Measurements from ENCODE around the gene OIT3. TPM values are rescaled to one million over a fixed set of nuclear protein-coding genes. Genes with fewer than 3 reads are reported as not detected.
"Not testable (repeated sequence)": the region's sequence is repeated elsewhere in the genome, so short reads cannot be mapped to it uniquely, and the experiment has no call there.

The OIT3 gene
- total and polyA plus RNA-seq, 2 of the 8 experiments (the other 6 are each of a cell fraction or from before 2014, with no cell fraction given) = not detected

- H3K4ac ChIP-seq (replicated peaks; ENCODE audit: insufficient read length, low read depth, low read length); H4K5ac ChIP-seq (ENCODE audit: insufficient read length, low read depth, low read length); H2BK120ac ChIP-seq (replicated peaks; ENCODE audit: low read depth, low read length); H3K14ac ChIP-seq (ENCODE audit: insufficient read length); H3K79me1 ChIP-seq (ENCODE audit: low read depth, low read length); H3K9ac ChIP-seq (replicated peaks in 1 of 4; ENCODE audit: extremely low read depth in 1 of 4, low read depth in 3 of 4, low read length in 3 of 4); H3K23me2 ChIP-seq (ENCODE audit: low read depth, low read length); H2AFZ ChIP-seq (ENCODE audit: low read length); H3K27me3 ChIP-seq (replicated peaks in 1 of 4; ENCODE audit: control insufficient read depth in 3 of 4, extremely low read depth in 1 of 4, insufficient read depth in 3 of 4, low read length in 3 of 4); H4K91ac ChIP-seq (replicated peaks; ENCODE audit: insufficient read length, low read length); H2BK15ac ChIP-seq (ENCODE audit: low read length); H2AK5ac ChIP-seq (ENCODE audit: low read depth, low read length); H3K23ac ChIP-seq (ENCODE audit: insufficient read length); H3K4me2 ChIP-seq (ENCODE audit: insufficient read depth in 1 of 2, low read depth in 2 of 2, low read length in 2 of 2); H3K79me2 ChIP-seq (ENCODE audit: control insufficient read depth in 1 of 2, insufficient read depth in 2 of 2, low read length in 2 of 2); DNase-seq (ENCODE audit: low read depth in 1 of 2, low spot score in 2 of 2); H4K20me1 ChIP-seq (replicated peaks in 1 of 2; ENCODE audit: control insufficient read depth in 1 of 2, insufficient read depth in 2 of 2, low read length in 2 of 2); FAIRE-seq; POLR2A ChIA-PET (ENCODE audit: partially characterized antibody); H2BK20ac ChIP-seq (ENCODE audit: low read length); H4K8ac ChIP-seq (ENCODE audit: extremely low read depth, insufficient read depth, low read length); H3K4me1 ChIP-seq (replicated peaks in 1 of 4; ENCODE audit: control insufficient read depth in 3 of 4, insufficient read depth in 4 of 4, low read length in 3 of 4); H2BK5ac ChIP-seq (ENCODE audit: low read depth, low read length); H2BK12ac ChIP-seq (ENCODE audit: low read depth, low read length); H3K36me3 ChIP-seq (ENCODE audit: control insufficient read depth in 2 of 4, insufficient read depth in 4 of 4, low read length in 3 of 4); H3K4me3 ChIP-seq (ENCODE audit: extremely low read depth in 1 of 4, insufficient read depth in 2 of 4, low read depth in 3 of 4, low read length in 4 of 4); H3K56ac ChIP-seq (replicated peaks; ENCODE audit: insufficient read length, low read depth, low read length); H3K27ac ChIP-seq (ENCODE audit: low read depth, low read length); H3K18ac ChIP-seq (ENCODE audit: extremely low read depth, low read length); H3K9me3 ChIP-seq (ENCODE audit: insufficient read depth in 2 of 2, low read depth in 1 of 2, low read length in 1 of 2): not testable (repeated sequence)
- CTCF ChIA-PET (ENCODE audit: partially characterized antibody) = interaction anchor here (0.7 kb wide), 1 partner anchor 28 kb away, joined by 3 read pairs; no protein-coding TSS in a partner anchor
- WGBS, 2 experiments (ENCODE audit: extremely low coverage in 1 of 2, insufficient coverage in 1 of 2, insufficient read length in 1 of 2, insufficient replicate concordance in 2 of 2, low coverage in 1 of 2, low lambda C conversion rate in 2 of 2, missing lambda C conversion rate in 1 of 2) = 94% methylated on average over 15 of the region's 15 CpGs; no CpG with 5 or more reads in 1 of the 2 experiments
Measured at GRCh38 chr10:72903941-72904446, 10.5 kb downstream of the OIT3 start.

Measured in H1 (cell line).